HG03571 (cell line): ENCODE data around the gene ZRANB3.
"Not testable (repeated sequence)": the region's sequence is repeated elsewhere in the genome, so short reads cannot be mapped to it uniquely, and the experiment has no call there.

Experiments
- ATAC-seq: cut with Tn5 transposase; IDR thresholded peaks from one replicate; pipeline ENCODE4 v1.9.1; 2021; ENCODE audit not compliant: unreplicated experiment

ZRANB3 gene

DNA sequence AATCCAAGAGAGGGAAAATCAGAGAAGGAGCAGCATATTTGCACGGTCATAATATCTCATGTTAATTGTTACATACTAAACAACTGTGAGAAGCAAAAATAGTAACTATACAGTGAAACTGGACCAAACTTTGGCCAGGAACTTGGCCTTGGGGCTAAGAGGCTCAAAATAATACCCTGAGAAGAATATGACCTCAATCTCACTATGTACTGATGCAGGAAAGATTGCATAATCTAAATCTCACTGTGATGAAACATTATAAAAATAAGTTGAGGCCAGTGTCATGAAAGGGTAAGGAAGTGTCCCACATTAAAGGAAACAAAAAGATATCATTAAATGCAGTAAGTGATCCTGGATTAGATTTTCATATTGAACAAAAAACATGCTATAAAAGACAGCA is 36.5 kb downstream of the ZRANB3 start:
- no peak for ATAC-seq

DNA sequence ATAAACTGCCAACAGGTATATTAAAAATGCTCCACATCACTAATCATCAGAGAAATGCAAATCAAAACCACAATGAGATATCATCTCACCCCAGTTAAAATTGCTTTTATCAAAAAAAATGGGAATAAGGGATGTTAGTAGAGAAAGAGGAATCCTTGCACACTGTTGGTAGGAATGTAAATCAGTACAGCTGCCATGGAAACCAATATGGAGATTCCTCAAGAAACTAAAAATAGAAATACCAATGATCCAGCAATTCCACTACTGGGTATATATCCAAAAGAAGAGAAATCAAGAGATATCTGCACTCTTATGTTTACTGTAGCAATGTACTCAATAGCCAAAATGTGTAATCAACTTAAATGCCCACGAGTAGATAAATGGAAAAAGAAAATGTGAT is 40.6 kb downstream of the ZRANB3 start:
- ATAC-seq, result no peak

DNA sequence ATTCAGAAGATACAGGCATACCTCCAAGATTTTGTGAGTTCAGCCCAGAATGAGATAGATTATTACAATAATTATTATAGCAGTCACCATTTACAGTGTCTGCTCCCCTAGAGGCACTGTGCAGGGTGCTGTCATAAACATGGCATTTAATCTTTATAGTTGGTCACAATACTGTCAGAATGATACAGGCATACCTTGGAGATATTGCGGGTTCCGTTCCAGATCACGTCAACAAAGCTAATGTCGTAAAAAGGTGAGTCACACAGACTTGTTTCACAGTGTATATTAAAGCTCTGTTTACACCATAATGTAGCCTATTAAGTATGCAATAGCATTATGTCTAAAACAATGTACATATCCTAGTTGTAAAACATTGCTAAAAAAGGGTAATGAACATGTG is 45.6 kb downstream of the ZRANB3 start:
- ATAC-seq, result no peak

DNA sequence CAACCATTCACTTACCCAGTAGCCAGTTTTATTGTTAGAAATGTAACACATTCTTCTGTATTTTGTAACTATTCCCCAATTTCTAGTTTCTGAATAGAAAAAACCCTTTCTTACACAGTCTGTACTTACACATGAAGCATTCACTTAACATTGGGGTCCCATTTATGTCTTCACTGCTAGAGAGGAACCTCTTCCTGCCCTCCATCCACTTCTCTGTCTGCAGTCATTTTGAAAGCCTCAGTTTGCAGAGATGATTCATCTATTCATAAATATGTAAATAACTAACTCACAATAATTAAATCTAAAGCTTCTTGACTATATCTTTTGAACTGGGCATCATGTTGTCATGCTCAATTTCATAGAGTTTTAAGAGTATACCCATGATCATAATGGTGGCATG is 55.9 kb downstream of the ZRANB3 start:
- no peak for ATAC-seq

DNA sequence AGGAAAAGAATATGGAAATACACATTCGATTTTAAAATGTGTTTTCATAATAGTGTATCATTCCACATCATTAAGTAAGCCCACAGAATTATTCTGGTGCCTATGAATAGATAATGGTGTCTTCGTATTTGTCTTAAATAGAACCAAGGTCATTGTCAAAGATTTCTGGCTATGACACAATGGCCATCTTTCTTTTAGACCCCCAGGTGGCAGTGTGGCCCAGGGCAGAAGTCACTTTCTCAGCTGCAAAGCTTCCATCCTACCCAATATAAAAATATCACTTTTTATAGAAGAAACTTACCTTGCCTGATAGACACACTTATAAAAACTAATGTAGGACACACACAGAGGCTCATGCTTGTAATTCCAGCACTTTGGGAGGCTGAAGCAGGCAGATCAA is 57.5 kb downstream of the ZRANB3 start:
- ATAC-seq, result no peak

DNA sequence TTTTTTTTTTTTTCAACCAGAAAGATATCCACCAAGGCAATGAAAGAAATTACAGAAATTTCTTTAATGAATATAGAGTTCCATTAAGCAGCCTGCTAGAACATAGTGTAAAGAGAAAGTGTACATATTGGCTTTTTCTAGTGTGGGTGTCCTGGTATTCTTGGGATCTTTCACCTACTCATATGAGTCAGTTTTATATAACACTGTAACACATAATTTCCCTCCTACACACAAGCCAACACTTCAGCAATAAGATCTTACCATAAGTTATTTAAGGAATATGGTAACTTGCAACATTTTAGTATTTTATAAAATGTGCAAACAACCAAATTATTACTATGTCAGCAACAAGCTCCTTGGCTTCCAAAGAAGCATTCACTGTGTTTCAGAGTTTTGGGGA is 59.9 kb downstream of the ZRANB3 start:
- no peak for ATAC-seq

DNA sequence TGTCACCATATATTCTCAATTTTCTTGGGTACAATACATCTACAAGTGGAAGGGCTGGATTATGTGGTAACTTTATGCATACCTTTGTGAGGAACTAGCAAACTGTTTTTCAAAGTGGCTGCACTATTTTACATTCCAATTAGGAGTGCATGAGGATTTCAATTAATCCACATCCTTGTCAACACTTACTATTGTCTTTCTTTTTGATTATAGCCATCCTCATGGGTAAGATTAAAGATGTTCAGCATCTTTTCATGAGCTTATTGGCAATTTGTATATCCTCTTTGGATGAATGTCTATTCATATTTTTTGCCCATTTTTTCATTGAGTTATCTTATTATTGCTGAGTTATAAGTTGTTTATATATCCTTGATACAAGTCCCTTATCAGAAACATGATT is 73.7 kb downstream of the ZRANB3 start:
- ATAC-seq, result no peak

DNA sequence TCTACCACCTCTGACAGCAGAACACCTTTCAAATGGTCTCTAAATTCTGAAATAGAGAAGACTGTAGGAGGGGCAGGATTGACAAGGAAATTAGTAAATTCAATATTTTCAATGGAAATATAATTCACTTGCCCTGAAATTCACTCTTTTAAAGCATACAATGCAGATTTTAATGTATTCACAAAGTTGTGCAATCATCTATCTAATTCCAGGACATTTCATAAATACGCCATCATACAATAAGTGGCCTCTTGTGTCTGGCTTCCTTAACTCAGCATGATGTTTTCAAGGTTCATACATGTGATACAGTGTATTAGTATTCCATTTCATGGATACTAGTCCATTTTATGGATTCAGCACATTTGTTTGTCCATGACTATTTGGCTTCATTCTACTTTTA is 74.2 kb downstream of the ZRANB3 start:
- no peak for ATAC-seq

DNA sequence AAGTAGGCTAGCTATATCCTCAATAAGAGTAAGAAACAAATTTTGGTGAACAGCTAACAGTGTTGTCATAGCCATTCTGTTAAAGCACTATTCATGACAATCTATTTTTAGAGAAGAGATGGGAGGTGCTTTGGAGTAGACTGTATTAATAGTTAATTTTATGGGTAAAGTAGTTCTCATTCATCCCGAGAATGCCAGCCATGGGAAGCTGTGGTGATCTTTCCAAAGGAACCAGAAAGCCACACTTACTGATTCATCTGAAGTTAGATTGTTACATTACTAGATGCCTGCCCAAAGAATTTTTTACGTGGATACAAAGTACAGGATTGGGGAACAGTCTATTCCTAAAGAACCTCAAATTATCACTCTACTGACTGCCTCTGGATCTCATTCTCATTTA is 74.6 kb downstream of the ZRANB3 start:
- ATAC-seq, result no peak

DNA sequence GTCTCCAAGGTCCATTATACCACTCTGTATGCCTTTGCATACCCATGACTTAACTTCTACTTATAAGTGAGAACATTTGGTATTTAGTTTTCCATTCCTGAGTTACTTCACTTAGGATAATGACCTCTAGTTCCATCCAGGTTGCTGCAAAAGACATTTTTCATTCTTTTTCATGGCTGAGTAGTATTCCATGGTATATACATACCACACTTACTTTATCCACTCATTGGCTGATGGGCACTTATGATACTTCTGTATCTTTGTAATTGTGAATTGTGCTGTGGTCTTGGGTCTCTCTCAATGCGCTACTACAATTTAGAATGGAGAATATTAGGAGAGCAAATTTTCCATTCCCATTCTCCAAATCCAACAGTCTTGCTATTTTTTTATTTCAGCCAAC is 76.4 kb downstream of the ZRANB3 start:
- ATAC-seq, result no peak

DNA sequence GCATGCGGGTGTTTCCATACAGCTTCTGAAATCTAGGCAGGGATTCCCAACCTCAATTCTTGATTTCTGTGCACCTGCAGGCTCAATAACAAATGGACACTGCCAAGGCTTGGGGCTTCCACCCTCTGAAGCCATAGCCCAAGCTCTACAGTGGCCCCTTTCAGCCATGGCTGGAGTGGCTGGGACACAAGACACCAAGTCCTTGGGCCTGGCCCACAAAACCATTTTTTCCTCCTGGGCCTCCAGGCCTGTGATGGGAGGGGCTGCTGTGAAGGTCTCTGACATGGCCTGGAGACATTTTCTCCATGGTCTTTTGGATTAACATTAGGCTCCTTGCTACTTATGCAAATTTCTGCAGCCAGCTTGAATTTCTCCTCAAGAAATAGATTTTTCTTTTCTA is 78.0 kb downstream of the ZRANB3 start:
- ATAC-seq, result not testable (repeated sequence)

DNA sequence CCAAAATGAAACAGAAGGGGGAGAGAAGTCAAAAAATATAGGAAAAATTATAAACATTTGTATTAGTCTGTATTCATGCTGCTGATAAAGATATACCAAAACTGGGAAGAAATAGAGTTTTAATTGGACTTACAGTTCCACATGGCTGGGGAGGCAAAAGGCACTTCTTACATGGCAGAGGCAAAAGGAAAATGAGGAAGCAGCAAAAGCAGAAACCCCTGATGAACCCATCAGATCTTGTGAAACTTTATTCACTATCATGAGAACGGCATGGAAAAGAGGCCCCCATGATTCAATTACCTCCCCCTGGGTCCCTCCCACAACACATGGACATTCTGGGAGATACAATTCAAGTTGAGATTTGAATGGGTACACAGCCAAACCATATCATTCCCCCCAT is 79.1 kb downstream of the ZRANB3 start:
- ATAC-seq, result no peak

DNA sequence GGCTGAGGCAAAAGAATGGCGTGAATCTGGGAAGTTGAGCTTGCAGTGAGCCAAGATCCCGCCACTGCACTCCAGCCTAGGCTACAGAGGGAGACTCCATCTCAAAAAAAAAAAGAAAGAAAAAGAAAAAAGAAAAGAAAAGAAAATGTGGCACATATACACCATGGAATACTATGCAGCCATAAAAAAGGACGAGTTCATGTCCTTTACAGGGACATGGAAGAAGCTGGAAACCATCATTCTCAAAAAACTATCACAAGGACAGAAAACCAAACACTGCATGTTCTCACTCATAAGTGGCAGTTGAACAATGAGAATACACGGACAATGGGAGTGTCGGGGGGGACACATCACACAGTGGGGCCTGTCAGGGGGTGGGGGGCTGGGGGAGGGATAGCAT is 88.0 kb downstream of the ZRANB3 start:
- not testable (repeated sequence) for ATAC-seq

DNA sequence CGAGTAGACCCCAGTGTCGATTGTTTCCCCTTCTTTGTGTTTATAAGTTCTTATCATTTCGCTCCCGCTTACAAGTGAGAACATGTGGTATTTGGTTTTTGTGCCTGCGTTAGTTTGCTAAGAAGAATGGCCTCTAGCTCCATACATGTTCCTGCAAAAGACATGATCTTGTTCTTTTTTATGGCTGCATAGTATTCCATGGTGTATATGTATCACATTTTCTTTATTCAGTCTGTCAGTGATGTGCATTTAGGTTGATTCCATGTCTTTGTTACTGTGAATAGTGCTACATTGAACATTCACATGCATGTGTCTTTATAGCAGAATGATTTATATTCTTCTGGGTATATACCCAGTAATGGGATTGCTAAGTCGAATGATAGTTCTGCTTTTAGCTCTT is 95.9 kb downstream of the ZRANB3 start:
- not testable (repeated sequence) for ATAC-seq

DNA sequence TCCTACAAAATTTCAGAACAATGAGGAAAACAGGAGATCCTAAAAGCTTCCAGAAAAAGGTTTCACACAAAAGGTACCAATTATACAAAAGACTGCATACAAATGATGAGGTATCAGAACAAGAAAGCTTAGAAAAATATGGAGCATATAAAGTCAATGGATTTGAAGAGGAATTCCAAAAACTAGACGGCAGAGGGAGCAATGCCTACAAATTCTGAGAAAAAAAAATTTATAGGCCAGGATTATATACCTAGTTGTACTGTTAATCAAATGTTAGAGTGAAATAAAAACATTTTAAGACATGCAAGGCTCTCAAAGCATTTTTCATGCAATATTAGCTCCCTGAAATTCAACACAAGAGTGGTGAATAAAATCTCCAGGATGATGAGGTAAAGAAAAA is 106.2 kb downstream of the ZRANB3 start:
- no peak for ATAC-seq

DNA sequence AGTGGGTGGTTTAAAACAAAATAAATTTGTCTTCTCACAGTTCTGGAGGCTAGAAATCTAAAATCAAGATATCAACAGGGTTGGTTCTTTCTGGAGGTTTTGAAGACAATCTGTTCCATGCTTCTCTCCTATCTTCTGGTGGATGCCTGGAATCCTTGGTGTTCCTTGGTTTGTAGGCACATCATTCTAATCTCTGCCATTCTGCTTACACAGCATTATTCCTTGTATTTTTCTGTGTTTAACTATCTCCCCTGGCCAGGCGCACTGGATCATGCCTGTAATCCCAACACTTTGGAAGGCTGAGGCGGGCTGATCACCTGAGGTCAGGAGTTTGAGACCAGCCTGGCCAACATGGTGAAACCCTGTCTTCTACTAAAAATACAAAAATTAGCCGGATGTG is 108.1 kb downstream of the ZRANB3 start:
- ATAC-seq, result no peak

DNA sequence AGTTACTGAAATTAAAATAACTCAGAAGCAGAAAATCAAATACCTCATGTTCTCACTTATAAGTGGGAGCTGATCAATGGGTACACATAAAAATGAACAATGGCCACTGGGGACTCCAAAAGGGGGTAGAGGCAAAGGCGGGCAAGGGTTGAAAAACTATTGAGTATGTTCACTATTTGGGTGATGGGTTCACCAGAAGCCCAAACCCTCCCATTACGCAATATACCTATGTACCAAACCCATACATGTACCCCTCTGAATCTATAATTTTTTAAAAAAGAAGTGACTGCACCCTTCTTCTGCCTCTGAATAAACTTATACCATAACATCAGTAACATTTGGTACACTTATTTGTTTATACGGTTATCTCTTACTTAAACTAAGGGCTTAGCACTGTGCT is 119.4 kb downstream of the ZRANB3 start:
- ATAC-seq, result no peak

DNA sequence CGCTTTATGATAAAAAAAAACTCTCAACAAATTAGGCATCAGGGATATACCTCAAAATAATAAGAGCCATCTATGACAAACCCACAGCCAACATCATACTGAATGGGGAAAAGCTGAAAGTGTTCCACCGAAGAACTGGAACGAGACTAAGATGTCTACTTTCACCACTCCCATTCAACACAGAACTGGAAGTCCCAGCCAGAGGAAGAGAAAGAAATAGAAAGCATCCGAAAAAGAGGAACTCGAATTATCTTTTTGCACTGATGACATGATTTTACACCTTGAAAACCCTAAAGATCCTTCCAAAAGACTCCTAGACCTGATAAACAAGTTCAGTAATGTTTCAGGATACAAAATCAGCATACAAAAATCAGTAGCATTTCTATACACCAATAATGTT is 121.6 kb downstream of the ZRANB3 start:
- ATAC-seq, result no peak

DNA sequence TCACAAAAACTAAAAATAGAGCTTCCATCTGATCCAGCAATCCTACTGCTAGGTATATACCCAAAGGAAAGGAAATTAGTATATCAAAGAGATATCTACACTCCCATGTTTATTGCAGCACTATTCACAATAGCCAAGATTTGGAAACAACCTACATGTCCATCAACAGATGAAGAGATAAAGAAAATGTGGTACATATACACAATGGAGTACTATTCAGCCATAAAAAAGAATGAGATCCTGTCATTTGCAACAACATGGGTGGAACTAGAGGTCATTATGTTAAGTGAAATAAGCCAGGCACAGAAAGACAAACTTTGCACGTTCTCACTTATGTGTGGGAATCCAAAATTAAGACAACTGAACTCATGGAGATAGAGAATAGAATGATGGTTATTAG is 134.8 kb downstream of the ZRANB3 start:
- not testable (repeated sequence) for ATAC-seq

DNA sequence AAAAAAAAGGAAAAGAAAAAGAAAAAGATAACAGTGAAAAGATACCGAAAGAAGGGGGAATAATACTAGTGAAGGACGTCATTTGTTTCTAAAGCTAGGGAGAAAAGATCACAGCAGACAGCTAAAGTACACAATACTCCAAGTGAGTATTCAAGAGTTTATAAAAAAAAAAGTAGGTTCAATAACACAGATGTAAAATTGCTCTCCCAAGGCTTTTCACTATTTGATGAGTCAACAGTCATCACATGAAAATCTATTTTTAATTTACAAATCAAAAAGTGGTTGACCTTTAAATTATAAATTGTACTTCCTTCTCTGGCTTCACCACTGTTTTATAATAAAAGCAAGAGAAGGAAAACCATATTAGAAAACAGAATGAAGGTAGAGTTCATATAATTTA is 144.0 kb downstream of the ZRANB3 start:
- no peak for ATAC-seq

DNA sequence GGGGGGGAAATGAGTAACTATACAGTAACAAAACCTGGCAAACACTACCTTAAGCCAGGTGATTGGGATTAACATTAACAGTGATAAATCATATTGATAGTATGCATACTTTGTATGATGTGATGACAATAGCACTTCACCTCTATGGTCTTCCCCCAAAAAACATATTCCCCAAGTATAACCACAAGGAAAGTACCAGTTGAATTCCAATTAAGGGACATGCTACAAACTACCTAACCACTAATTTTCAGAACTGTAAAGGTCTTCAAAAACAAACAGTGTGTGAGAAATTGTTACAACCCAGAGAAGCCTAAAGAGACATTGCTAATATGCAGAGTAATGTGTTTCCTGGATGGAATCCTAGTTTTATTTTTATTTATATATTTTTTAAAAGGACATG is 152.4 kb downstream of the ZRANB3 start:
- ATAC-seq, result no peak

DNA sequence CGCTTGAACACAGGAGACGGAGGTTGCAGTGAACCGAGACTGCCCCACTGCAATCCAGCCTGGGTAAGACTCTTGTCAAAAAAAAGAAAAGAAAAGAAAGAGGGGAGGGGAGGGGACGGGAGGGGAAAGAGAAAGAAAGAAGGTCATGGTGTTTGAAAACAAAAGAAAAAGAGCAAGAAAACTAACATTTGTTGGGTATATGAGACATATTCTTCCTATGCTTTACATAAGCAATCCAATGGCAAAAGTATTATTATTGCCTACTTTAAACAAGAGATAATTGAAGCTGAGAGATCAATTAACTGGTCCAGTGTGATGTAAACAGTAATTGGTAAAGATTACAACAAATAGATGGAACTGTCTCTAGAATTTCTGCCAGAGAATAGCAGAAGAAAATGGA is 157.3 kb downstream of the ZRANB3 start:
- no peak for ATAC-seq

DNA sequence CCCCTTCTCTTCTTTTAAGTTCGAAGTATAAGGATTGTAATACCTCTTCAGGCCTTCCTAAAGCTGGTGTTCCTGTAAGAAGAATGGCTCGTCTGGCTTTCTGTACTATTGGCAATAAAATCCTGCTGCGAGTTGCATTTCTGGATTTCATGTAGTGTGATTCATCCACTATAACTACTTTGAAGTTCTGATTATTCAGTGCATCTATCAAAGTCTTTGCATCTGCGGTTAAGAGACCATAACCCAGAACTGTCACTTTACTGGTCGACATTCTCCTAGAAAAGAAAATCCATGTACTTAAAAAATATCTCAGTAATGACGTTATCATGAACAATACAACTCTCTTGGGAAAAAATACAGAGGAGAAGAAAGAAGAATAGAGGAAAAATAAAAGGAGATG is 181.1 kb downstream of the ZRANB3 start:
- no peak for ATAC-seq

DNA sequence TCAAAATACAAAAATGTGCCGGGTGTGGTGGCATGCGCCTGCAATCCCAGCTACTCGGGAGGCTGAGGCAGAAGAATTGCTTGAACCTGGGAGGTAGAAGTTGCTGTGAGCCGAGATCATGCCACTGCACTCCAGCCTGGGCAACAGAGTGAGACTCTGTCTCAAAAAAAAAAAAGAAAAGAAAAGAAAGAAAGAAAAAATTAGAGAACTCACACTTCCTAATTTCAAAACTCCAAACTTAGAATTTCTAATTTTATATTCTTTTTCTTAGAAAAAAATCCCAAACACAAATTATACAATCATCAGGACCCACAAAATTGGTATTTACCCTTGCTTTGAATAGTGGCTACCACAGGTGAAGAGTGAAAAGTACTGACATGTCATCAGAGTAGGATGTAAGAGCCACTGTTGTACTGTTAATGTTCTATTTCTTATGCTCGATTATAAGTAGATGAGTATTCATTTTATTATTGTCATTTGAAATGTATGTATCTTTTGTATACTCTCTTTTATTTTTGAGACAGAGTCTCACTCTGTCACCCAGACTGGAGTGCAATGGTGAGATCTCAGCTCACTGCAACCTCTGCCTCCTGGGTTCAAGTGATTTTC is 182.8 kb downstream of the ZRANB3 start:
- ATAC-seq, result not testable (repeated sequence)
